Activated naive CD8-positive, alpha-beta T cell treated with anti-CD3 and anti-CD28 coated beads, Interleukin-2, amount 10 ng/mL, durations not matched to agents 7 days and 5 days (primary cell): ENCODE measurements around the gene XXYLT1. TPM values are rescaled to one million over a fixed set of nuclear protein-coding genes. Genes with fewer than 3 reads are reported as not detected.

Experiments used
- ATAC-seq: fragments of 150-1000 bp; cut with Tn5 transposase; one replicate; pipeline ENCODE4 v1.10.0; 2021; ENCODE audit warnings: low read depth, moderate library complexity
- POLR2A ChIA-PET: fragments of 350-600 bp; sonication (Branson Sonifier 250); formaldehyde crosslinking; loops from one replicate; lab custom pipeline; 2021; ENCODE audit warnings: antibody characterized with exemption; lab: Charles Lee
- DNase-seq: peaks from one replicate; pipeline ENCODE4 v3.0.0; 2021
- H3K27ac Mint-ChIP-seq: one replicate; pipeline ENCODE4 v1.8.0; 2022; ENCODE audit warnings: mild to moderate bottlenecking, mixed read lengths
- H3K27me3 Mint-ChIP-seq: one replicate; pipeline ENCODE4 v1.8.0; 2022; ENCODE audit warnings: mild to moderate bottlenecking, moderate library complexity, mixed read lengths
- H3K36me3 Mint-ChIP-seq: one replicate; pipeline ENCODE4 v1.8.0; 2021; ENCODE audit warnings: mild to moderate bottlenecking, mixed read lengths
- H3K4me1 Mint-ChIP-seq: one replicate; pipeline ENCODE4 v1.8.0; 2021; ENCODE audit warnings: mixed read lengths
- H3K4me3 Mint-ChIP-seq: one replicate; pipeline ENCODE4 v1.8.0; 2022; ENCODE audit warnings: mild to moderate bottlenecking, moderate library complexity, mixed read lengths
- H3K9me3 Mint-ChIP-seq: one replicate; pipeline ENCODE4 v1.8.0; 2021; ENCODE audit warnings: mixed read lengths
- total RNA-seq, 2 experiments: library from RNA; stranded (reverse); gene quantifications; one replicate each; pipeline ENCODE4 v1.2.3, GENCODE V29; 2021

Gene XXYLT1
- total RNA-seq, 2 experiments from 2014 or later, result 6.8 to 8.3 TPM

DNA sequence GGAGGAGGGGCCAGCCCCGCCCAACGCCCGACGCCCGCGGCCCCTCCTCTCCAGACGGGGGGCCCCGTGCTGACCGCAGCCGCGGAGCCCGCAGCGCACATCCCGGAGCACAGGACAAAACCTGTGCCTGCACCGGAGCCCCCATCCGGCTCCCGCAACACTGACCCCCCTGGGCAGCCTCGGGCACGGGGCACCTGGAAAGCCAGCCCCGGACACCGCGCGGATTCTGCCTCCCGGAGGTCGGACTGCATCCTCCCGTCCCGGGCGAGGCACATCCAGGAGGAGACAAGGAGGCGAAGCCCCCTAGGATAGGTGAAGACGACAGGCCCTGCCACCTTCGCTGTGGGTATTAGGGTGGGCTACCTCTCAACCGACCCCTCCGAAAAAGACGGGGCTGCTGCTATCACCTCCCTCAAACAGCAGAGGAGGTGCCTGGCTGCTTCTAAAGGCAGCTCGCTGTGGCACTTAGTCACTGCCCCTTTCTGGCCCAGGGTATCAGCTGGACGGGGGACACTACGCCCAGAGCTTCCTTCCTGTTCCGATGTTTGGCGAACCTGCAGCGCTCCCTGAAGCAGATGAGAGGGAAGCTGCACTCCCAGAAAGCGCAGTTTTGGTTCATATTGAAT, 10.6 kb downstream of the XXYLT1 start:
- ATAC-seq (peak; percentile 18), DNase-seq (no peak)
- peaks cover 15% of the 10 kb centered on the region for H3K4me1 Mint-ChIP-seq
- peak overlapping the region; percentile 81 for H3K4me3 Mint-ChIP-seq
- no peaks in the 10 kb centered on the region for H3K27me3 Mint-ChIP-seq
- H3K36me3 Mint-ChIP-seq, result no peaks in the 10 kb centered on the region
- H3K9me3 Mint-ChIP-seq, result no peaks in the 10 kb centered on the region
- H3K27ac Mint-ChIP-seq, result peak overlapping the region; percentile 49
- POLR2A ChIA-PET, result interaction anchor here (0.6 to 2.1 kb wide), 4 partner anchors 110 to 588 kb away, joined by 3 to 10 read pairs (median 4); partner anchors contain the start of gene LSG1

DNA sequence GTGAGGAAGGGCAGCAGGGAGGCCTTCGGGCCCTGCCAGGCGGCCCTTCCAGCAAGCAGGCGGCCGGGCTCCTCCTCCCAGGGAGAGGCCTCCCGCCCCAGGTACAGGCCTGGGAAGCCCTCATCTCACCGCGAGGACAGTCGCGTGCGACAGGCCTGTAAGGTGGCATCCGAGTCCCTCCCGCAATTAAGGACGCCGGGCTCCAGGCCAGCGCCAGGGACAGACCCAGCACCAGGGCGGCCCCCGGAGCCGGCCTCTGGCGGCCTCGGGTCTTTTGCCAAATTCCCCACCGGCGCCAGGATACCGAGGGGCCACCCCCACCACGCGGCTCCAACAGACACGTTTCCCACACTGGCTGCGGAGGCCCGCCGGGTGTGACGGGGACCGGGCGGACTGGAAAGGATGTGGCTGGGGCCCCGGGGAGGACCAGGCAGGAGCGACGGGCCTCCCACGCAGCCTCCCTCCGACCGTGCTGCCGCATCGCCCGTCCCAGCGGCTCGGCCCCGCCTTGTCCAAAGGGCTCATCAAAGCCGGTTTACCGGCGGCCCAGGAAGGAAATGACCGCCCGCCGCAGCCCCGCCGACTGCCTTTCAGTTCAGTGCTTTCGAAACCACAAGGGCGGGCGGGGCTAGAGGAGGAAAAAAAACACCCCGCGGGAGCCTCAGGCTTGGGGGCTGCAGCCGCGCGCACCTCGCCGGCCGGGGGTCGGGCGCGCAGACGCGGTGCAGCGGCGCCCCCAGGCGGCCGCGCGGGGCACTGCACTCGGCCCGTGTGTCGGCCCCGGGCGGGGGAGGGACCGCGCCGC, 11.3 kb downstream of the XXYLT1 start:
- peak; percentile 75 for ATAC-seq
- peaks cover 1% of the 10 kb centered on the region for H3K36me3 Mint-ChIP-seq
- POLR2A ChIA-PET, result interaction anchor here (1.1 kb wide), 1 partner anchor 110 kb away, joined by 4 read pairs; no protein-coding TSS in a partner anchor
- no peak overlapping the region for H3K27ac Mint-ChIP-seq
- H3K27me3 Mint-ChIP-seq, result no peaks in the 10 kb centered on the region
- H3K4me1 Mint-ChIP-seq, result peaks cover 15% of the 10 kb centered on the region
- H3K9me3 Mint-ChIP-seq, result no peaks in the 10 kb centered on the region
- peak overlapping the region; percentile 23 for H3K4me3 Mint-ChIP-seq
- DNase-seq, result peak; percentile 94

DNA sequence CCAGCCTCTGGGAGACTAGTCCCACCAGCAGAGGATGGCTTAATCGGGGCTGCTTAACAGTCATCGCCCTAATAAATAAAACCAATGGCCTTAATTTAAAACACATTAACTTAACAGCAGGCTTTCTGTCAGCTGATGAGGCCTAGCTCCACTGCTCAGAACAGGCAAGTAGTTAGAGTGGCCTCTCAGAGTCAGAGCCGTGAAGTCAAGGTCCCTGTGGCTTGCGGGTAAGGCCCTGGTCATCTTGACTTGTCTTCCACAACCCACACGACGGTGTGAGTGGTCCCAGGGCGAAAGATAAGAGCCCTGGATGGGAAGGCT, 11.8 kb downstream of the XXYLT1 start:
- peaks cover 1% of the 10 kb centered on the region for H3K36me3 Mint-ChIP-seq
- DNase-seq (no peak), ATAC-seq (no peak)
- POLR2A ChIA-PET, result interaction anchor here (1.0 to 2.1 kb wide), 3 partner anchors 571 to 587 kb away, joined by 3 to 5 read pairs (median 4); partner anchors contain the start of gene LSG1
- no peaks in the 10 kb centered on the region for H3K9me3 Mint-ChIP-seq
- H3K27me3 Mint-ChIP-seq, result no peaks in the 10 kb centered on the region
- peak overlapping the region; percentile 42 for H3K27ac Mint-ChIP-seq
- H3K4me3 Mint-ChIP-seq, result no peak overlapping the region
- peaks cover 13% of the 10 kb centered on the region for H3K4me1 Mint-ChIP-seq

DNA sequence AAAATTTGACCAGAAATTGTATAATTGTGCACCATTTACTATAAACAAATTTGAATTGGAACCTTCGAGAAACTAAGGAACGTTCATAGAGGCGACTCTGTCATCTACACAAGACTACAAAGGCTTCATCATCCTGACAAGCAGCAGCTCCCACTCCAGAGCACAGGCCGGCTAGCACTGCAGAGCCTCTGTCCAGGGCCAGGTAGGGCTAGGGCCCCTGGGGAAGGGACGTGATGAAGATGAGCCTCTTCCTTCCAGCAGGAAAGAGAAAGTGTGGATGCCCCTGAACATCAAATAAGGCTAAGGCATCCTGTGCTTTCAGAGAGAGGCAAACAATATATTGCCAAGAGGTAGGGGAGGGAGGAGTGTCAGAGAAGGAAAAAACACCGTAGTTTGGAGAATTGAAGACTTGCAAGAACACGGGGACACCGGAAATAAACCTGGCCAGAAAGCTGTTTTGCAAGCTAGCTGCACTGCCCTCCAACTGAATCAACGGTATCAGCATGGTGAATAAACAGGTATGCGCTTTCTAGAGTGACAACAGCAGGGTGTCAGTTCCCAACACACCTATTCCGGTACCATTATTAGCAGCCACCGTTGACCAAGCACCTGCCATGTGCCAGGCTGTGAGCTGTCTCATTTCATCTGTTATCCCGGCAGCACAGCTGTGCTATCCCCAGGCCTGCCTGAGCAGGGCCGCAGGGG, 12.4 kb downstream of the XXYLT1 start:
- Mint-ChIP-seq H3K4me3 (no peak overlapping the region), H3K27me3 (no peaks in the 10 kb centered on the region), H3K36me3 (peaks cover 1% of the 10 kb centered on the region), H3K4me1 (peaks cover 13% of the 10 kb centered on the region), H3K27ac (peak overlapping the region; percentile 42), H3K9me3 (no peaks in the 10 kb centered on the region)
- ATAC-seq (no peak), DNase-seq (peak; percentile 45)
- POLR2A ChIA-PET, result interaction anchor here (1.0 to 2.1 kb wide), 3 partner anchors 571 to 586 kb away, joined by 3 to 5 read pairs (median 4); partner anchors contain the start of gene LSG1

DNA sequence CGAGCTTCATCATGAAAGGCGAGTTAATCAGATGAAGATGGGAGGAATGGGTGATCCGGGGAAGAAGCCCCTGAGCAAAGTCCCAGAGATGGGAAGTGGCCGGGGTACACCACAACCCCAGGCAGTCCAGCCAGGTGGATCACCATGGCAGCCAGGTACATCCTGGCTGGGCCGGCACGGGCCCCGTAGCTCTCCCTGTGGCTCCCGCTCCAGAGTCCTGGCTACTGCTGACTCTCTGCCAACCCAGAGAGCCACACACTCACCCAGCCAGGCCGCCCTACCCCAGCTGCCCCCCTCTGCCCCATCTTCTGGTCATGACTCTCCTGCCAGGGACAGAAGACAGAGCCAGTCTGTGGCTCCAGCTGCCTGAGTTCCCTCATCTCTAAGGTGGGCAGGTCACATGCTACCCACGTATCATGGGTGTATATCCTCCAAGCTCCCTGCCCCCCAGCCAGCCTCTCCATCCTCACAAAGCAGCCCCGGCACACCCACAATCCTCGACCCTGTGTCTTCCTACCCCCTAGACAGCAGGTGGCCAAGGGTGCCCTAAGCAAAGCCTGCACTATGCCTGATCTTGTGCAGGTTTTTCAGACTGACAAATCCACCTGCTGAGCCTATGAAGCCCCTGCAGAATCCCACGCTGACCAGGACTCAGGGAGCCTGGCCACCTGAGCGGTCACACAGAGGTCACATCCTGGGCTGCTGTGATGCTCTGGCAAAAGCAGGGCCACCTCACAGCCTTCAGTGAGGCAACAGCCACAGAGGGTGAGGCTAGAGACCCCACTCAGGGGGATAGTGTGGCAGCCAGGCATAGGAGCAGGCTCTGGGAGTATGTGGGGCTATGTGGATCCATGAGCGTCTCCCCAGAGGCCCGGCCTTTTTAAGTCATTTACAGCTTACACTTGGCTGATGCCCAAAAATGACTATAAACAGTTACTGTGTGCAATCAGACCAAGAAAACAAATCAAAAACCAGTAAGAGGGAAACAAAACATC, 13.2 kb downstream of the XXYLT1 start:
- peaks cover 1% of the 10 kb centered on the region for H3K36me3 Mint-ChIP-seq
- no peak overlapping the region for H3K4me3 Mint-ChIP-seq
- H3K27ac Mint-ChIP-seq, result peak overlapping the region; percentile 3
- POLR2A ChIA-PET, result interaction anchor here (1.0 to 2.1 kb wide), 4 partner anchors 570 to 585 kb away, joined by 3 to 5 read pairs (median 4); partner anchors contain the start of gene LSG1
- peaks cover 14% of the 10 kb centered on the region for H3K4me1 Mint-ChIP-seq
- DNase-seq, result no peak
- no peak for ATAC-seq
- H3K9me3 Mint-ChIP-seq, result no peaks in the 10 kb centered on the region
- H3K27me3 Mint-ChIP-seq, result no peaks in the 10 kb centered on the region

DNA sequence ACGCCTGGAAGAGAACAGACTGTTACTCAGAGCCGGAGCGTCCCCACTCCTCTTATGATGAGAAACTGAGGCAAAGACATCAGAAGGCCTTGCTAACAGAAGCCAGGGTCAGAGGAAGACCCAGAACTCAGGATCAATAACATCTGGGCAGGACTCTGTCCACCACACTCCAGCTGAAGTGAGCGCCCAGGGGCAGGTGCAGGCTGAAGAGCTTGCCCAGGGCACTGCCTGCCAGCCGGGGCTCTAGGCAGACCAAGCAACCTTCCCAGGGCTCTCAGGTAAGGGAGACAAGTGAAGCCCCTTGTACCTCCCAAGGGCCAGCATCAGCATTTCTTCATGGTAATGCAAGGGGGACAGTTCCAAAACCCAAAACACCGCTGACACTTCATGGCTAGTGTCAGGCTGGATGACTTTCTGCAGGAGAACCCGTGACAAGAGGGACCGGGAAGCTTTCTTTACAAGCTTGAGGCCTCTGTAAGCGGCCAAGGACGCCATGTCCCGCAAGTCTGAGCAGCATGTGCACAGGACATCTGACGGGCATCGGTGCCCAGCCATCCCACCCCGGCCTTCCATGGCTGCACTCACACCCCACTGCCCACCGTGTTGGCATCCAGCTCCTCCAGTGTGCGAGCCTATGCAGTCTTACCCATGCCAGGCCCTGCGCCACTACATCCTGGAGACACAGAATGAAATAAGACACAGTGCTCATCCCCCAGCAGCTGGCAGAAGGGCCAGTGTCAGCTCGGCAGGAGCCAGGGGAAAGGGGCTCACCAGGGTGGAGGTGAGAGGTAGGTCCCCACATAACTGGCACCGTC, 14.1 kb downstream of the XXYLT1 start:
- POLR2A ChIA-PET, result interaction anchor here (1.2 to 2.1 kb wide), 2 partner anchors 570 to 574 kb away, joined by 3 to 5 read pairs; no protein-coding TSS in a partner anchor
- Mint-ChIP-seq H3K9me3 (no peaks in the 10 kb centered on the region), H3K4me3 (no peak overlapping the region), H3K27me3 (no peaks in the 10 kb centered on the region), H3K36me3 (peaks cover 1% of the 10 kb centered on the region), H3K27ac (no peak overlapping the region), H3K4me1 (peaks cover 15% of the 10 kb centered on the region)
- DNase-seq (no peak), ATAC-seq (no peak)

DNA sequence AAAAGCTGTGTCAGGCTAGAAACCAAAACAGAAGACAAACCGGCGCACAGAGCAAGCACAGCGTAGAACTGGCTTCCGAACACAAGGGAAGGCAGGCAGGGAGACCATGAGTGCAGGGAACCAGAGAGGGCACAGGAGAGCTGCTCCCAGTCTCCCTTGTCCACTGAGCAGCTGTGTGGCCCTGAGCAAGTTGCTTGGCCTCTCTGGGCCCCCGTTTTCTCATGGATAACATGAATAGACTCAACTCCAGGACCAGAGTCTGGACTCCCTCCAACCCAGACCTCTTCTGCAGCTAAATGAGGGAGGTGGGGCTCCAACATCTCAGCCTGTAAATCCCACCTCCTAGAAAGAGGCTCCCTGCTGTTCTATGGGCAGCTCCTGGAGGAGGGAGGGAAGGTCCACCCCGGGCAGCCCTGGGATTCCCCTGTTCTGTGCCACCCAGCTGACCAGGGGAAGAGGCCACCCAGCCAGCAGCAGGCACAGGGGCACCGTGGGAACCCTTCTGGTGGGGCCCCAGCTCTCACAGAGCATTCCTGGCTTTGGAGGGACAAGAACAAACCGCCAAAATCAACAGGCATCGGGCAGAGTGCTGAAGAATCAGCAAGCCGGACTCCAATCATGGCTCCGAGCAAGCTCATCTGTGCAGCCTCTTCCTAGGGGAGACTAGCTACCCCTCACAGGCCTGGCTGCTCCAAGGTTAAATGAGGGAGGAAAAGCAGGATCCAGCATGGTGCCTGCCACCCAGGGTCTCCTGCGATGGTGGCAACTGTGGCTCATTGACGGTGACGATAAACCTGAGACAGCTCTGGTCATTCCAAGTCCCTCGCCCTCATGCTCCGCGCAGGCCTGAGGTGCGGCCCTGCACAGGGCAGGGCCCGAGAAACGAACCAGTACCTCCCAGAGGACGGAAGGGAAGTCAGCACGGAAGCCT, 15.1 kb downstream of the XXYLT1 start:
- no peaks in the 10 kb centered on the region for H3K9me3 Mint-ChIP-seq
- no peak for DNase-seq
- no peak for ATAC-seq
- peaks cover 1% of the 10 kb centered on the region for H3K36me3 Mint-ChIP-seq
- no peak overlapping the region for H3K4me3 Mint-ChIP-seq
- peaks cover 18% of the 10 kb centered on the region for H3K4me1 Mint-ChIP-seq
- H3K27ac Mint-ChIP-seq, result no peak overlapping the region
- no peaks in the 10 kb centered on the region for H3K27me3 Mint-ChIP-seq
- POLR2A ChIA-PET, result no interaction called here

DNA sequence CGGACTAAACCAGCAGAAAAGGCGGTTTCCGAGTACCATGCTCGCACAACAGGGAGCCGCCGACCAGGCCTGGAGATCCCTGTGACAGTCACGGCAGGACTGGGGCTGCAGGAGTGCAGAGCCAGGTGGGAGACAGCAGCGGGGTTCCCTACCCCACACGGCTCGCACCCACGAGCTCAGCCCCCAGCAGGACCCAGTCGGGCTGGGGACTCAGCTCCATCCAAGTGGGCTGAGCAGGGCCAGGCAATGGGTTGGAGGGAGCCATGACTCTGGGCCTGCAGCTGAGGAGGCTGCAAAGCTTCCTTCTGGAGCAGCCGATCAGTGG, 15.8 kb downstream of the XXYLT1 start:
- DNase-seq, result no peak
- no peaks in the 10 kb centered on the region for H3K9me3 Mint-ChIP-seq

DNA sequence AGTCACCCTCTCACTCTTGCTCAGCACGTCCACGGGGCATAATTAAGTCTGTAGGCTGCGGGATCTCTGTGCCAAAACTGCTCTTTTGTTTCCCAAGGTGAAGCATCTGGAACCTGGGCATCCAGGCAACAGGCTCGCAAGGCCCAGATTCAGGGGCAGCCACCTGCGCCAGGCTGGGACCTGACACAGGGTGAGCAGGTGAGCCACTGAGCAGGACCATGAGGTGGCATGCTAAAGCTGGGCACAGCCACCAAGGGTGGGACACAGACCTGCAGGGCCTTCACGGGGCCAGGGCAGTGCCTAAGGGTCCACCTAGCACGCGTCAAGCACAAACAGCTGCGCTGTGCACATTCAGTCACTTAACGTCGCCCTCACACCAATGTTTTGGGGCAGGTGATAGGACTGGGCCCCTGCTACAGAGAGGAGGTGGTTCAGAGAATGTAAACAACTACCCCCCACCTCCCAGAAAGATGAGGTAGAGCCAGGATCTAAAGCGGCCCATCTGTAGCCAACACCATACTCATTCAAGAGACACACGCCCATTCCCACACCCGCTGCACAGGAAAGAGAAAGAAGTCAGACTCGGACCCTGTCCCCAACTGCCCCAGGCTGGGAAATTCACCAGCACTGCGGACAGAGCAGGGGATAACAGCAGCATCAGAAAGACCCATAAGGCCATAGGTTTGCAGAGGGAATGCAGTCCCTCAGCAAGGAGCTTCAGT, 16.3 kb downstream of the XXYLT1 start:
- H3K27ac Mint-ChIP-seq, result no peak overlapping the region
- ATAC-seq (no peak), DNase-seq (no peak)
- peaks cover 1% of the 10 kb centered on the region for H3K36me3 Mint-ChIP-seq
- POLR2A ChIA-PET, result no interaction called here
- H3K27me3 Mint-ChIP-seq, result no peaks in the 10 kb centered on the region
- H3K9me3 Mint-ChIP-seq, result no peaks in the 10 kb centered on the region
- peaks cover 21% of the 10 kb centered on the region for H3K4me1 Mint-ChIP-seq
- H3K4me3 Mint-ChIP-seq, result no peak overlapping the region

More for the DNA sequence above, 15.8 kb downstream of the XXYLT1 start:
- Mint-ChIP-seq H3K27ac (no peak overlapping the region), H3K4me3 (no peak overlapping the region), H3K4me1 (peaks cover 19% of the 10 kb centered on the region), H3K36me3 (peaks cover 1% of the 10 kb centered on the region), H3K27me3 (no peaks in the 10 kb centered on the region)
- POLR2A ChIA-PET, result no interaction called here
- no peak for ATAC-seq

DNA sequence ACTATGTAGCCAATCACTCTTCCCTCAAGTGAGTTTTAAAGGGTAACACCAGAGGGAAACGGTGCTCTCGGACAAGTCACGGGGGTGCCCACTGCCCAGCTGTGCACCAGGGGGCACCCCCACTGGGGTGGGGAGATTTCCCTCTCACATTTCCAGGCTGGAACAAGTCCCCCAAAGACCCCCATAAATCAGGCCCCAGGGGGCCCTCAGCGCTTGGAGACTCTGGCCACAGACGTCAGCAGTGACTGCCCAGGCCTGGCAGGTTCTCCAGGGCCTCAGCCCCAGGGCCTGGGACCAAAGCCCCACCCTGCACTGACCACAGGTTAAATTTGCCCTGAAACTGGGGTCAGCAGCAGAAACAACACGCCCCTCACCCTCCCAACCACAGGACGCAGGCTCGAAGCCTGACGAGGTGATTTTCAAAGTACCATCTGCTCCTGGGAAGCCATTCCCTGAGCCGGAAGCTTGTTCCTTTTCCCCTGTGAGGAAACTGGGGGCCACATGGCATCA, 17.0 kb downstream of the XXYLT1 start:
- H3K9me3 Mint-ChIP-seq, result no peaks in the 10 kb centered on the region
- H3K36me3 Mint-ChIP-seq, result peaks cover 1% of the 10 kb centered on the region
- no peaks in the 10 kb centered on the region for H3K27me3 Mint-ChIP-seq
- no peak overlapping the region for H3K27ac Mint-ChIP-seq
- POLR2A ChIA-PET, result no interaction called here
- DNase-seq, result no peak
- peaks cover 20% of the 10 kb centered on the region for H3K4me1 Mint-ChIP-seq
- no peak for ATAC-seq
- H3K4me3 Mint-ChIP-seq, result no peak overlapping the region
